ENCODE data around the gene TMX2. TPM values are rescaled to one million over a fixed set of nuclear protein-coding genes. Genes with fewer than 3 reads are reported as not detected.

TMX2 gene
- total RNA-seq, 1 experiment from 2014 or later, result 179 TPM

Small RNA genes within 50 kb of the gene (small RNA-seq; reads per million reads assigned to genes)
- not detected for gene TMX2-CTNND1

Other genes with a start within 250 kb of the TMX2 start
- gene SLC43A1, start 196.9 kb upstream of the TMX2 start, total RNA-seq (2014; rRNA removed; shearing (Covaris generic)), result 13.6 and 14.5 TPM in 2 replicates
- 115 and 191 TPM in 2 replicates for gene TIMM10, start 181.8 kb upstream of the TMX2 start, total RNA-seq (2014; rRNA removed; shearing (Covaris generic))
- not detected in 2 replicates for gene SMTNL1, start 175.0 kb upstream of the TMX2 start, total RNA-seq (2014; rRNA removed; shearing (Covaris generic))
- 37.3 and 51.2 TPM in 2 replicates for gene UBE2L6, start 144.9 kb upstream of the TMX2 start, total RNA-seq (2014; rRNA removed; shearing (Covaris generic))
- not detected in 2 replicates for gene SERPING1, start 114.9 kb upstream of the TMX2 start, total RNA-seq (2014; rRNA removed; shearing (Covaris generic))
- 0.42 and 0.84 TPM in 2 replicates for gene YPEL4, start 62.7 kb upstream of the TMX2 start, total RNA-seq (2014; rRNA removed; shearing (Covaris generic))
- gene CLP1, start 54.8 kb upstream of the TMX2 start, total RNA-seq (2014; rRNA removed; shearing (Covaris generic)), result 41.5 and 42.9 TPM in 2 replicates
- 36.9 and 59.0 TPM in 2 replicates for gene ZDHHC5, start 44.5 kb upstream of the TMX2 start, total RNA-seq (2014; rRNA removed; shearing (Covaris generic))
- 29.3 and 32.1 TPM in 2 replicates for gene MED19, start 378 bp upstream of the TMX2 start, total RNA-seq (2014; rRNA removed; shearing (Covaris generic))
- gene SELENOH, start 28.9 kb downstream of the TMX2 start, total RNA-seq (2014; rRNA removed; shearing (Covaris generic)), result 134 and 180 TPM in 2 replicates
- gene BTBD18, start 39.2 kb downstream of the TMX2 start, total RNA-seq (2014; rRNA removed; shearing (Covaris generic)), result not detected in 2 replicates
- 41.4 and 49.5 TPM in 2 replicates for gene CTNND1, start 49.2 kb downstream of the TMX2 start, total RNA-seq (2014; rRNA removed; shearing (Covaris generic))